Measurements from ENCODE around the gene TBC1D5.
"Not testable (repeated sequence)": the region's sequence is repeated elsewhere in the genome, so short reads cannot be mapped to it uniquely, and the experiment has no call there.

TBC1D5 gene

GRCh38 chr3:17356585-17356984 is 385.8 kb downstream of the TBC1D5 start:
- no peak for DNase-seq (ENCODE audit: low spot score)

GRCh38 chr3:17355591-17355990 is 386.8 kb downstream of the TBC1D5 start:
- DNase-seq (ENCODE audit: low spot score) = no peak

- no peak for DNase-seq (ENCODE audit: low spot score)
These were observed 388.1 kb downstream of the TBC1D5 start for GRCh38 chr3:17354341-17354740.

GRCh38 chr3:17352620-17353019 is 389.8 kb downstream of the TBC1D5 start:
- DNase-seq (ENCODE audit: low spot score) = no peak

GRCh38 chr3:17351193-17351592 is 391.2 kb downstream of the TBC1D5 start:
- DNase-seq (ENCODE audit: low spot score) = not testable (repeated sequence)

- DNase-seq (ENCODE audit: low spot score) = no peak
These were observed 393.3 kb downstream of the TBC1D5 start for GRCh38 chr3:17349093-17349492.

GRCh38 chr3:17342119-17342518 is 400.3 kb downstream of the TBC1D5 start:
- no peak for DNase-seq (ENCODE audit: low spot score)

GRCh38 chr3:17340693-17341092 is 401.7 kb downstream of the TBC1D5 start:
- DNase-seq (ENCODE audit: low spot score) = no peak

- DNase-seq (ENCODE audit: low spot score) = no peak
These were observed 402.2 kb downstream of the TBC1D5 start for GRCh38 chr3:17340261-17340660.

- DNase-seq (ENCODE audit: low spot score) = no peak
These were observed 403.3 kb downstream of the TBC1D5 start for GRCh38 chr3:17339132-17339575.

GRCh38 chr3:17336291-17336690 is 406.1 kb downstream of the TBC1D5 start:
- no peak for DNase-seq (ENCODE audit: low spot score)

GRCh38 chr3:17333893-17334292 is 408.5 kb downstream of the TBC1D5 start:
- DNase-seq (ENCODE audit: low spot score) = no peak

GRCh38 chr3:17333446-17333845 is 409.0 kb downstream of the TBC1D5 start:
- DNase-seq (ENCODE audit: low spot score) = no peak

GRCh38 chr3:17330660-17331059 is 411.8 kb downstream of the TBC1D5 start:
- DNase-seq (ENCODE audit: low spot score) = no peak

GRCh38 chr3:17329927-17330326 is 412.5 kb downstream of the TBC1D5 start:
- DNase-seq (ENCODE audit: low spot score) = no peak

- no peak for DNase-seq (ENCODE audit: low spot score)
These were observed 420.2 kb downstream of the TBC1D5 start for GRCh38 chr3:17322106-17322793.

- no peak for DNase-seq (ENCODE audit: low spot score)
These were observed 422.2 kb downstream of the TBC1D5 start for GRCh38 chr3:17320266-17320665.

GRCh38 chr3:17315897-17316296 is 426.5 kb downstream of the TBC1D5 start:
- no peak for DNase-seq (ENCODE audit: low spot score)

GRCh38 chr3:17314171-17314570 is 428.3 kb downstream of the TBC1D5 start:
- no peak for DNase-seq (ENCODE audit: low spot score)

GRCh38 chr3:17313746-17314145 is 428.7 kb downstream of the TBC1D5 start:
- DNase-seq (ENCODE audit: low spot score) = no peak

GRCh38 chr3:17310983-17311382 is 431.4 kb downstream of the TBC1D5 start:
- DNase-seq (ENCODE audit: low spot score) = no peak

- DNase-seq (ENCODE audit: low spot score) = no peak
These were observed 434.5 kb downstream of the TBC1D5 start for GRCh38 chr3:17307887-17308286.

- no peak for DNase-seq (ENCODE audit: low spot score)
These were observed 434.9 kb downstream of the TBC1D5 start for GRCh38 chr3:17307482-17307881.

GRCh38 chr3:17304969-17305368 is 437.5 kb downstream of the TBC1D5 start:
- no peak for DNase-seq (ENCODE audit: low spot score)

Measured in germinal center (tissue), 1 donor.